SK-N-MC (cell line): ENCODE measurements around the gene ZNF248.

Experiments used
- DNase-seq: peaks from one replicate; pipeline ENCODE4 v3.0.0-alpha.2; 2011; ENCODE audit warnings: low read depth, low spot score
- H3K27ac ChIP-seq: fragments of 200-600 bp; sonication (generic); 2 replicates; pipeline ENCODE4 v1.5.1; 2016; ENCODE audit warnings: mixed run types
- H3K36me3 ChIP-seq: fragments of 200-600 bp; sonication (generic); 2 replicates; pipeline ENCODE4 v1.6.1; 2017; ENCODE audit warnings: antibody characterized with exemption, low read length, mixed read lengths; ENCODE audit not compliant: insufficient read depth
- H3K4me3 ChIP-seq: fragments of 200-600 bp; sonication (generic); 2 replicates; pipeline ENCODE4 v1.5.1; 2016
- H3K9ac ChIP-seq: fragments of 200-600 bp; sonication (generic); 2 replicates; pipeline ENCODE4 v1.8.0; 2017; ENCODE audit warnings: mixed run types, mixed read lengths; ENCODE audit not compliant: insufficient read length
- H3K9me3 ChIP-seq: fragments of 200-600 bp; sonication (generic); 2 replicates; pipeline ENCODE4 v1.6.1; 2017; ENCODE audit warnings: low read depth, mild to moderate bottlenecking, antibody characterized with exemption, low read length, moderate library complexity, mixed read lengths
- EZH2 ChIP-seq: fragments of 200-600 bp; sonication (generic); IDR thresholded peaks from one replicate; pipeline ENCODE4 v1.6.1; 2017; ENCODE audit warnings: antibody characterized with exemption
- FOXP2 ChIP-seq: optimal IDR thresholded peaks from 2 replicates; pipeline ENCODE3; 2011; ENCODE audit warnings: mild to moderate bottlenecking, moderate library complexity; ENCODE audit not compliant: insufficient read depth; ENCODE audit errors: extremely low read length, control extremely low read depth
- POLR2AphosphoS5 ChIP-seq: IDR thresholded peaks from 2 replicates; pipeline ENCODE4 v1.6.1; 2012; ENCODE audit warnings: mild to moderate bottlenecking, low read depth, low read length, borderline replicate concordance

The ZNF248 gene

DNA sequence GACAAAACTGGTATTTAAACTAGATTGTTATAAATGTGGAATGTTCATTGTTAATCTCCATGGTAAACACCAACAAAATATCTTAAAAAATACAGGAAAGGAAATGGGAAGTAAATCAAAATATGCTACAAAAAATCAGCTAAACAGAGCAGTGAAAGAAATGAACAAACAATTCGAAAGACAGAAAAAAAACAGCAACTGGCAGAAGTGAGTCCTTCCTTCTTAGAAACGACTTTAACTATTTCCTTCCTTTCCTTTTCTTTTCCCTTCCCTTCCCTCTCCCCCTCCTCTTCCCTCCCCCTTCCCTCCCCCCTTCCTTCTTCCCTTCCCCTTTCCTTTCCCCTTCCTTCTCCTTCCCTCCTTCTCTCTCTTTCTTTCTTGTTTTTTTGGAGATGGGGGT lies 12.8 kb downstream of the ZNF248 start:
- H3K4me3 ChIP-seq: no peak overlapping the region
- TF ChIP-seq EZH2 (no peak), POLR2AphosphoS5 (no peak)
- no peaks in the 10 kb centered on the region for H3K36me3 ChIP-seq
- H3K9ac ChIP-seq: no peak overlapping the region
- no peak for DNase-seq
- no peak overlapping the region for H3K27ac ChIP-seq
- no peaks in the 10 kb centered on the region for H3K9me3 ChIP-seq

DNA sequence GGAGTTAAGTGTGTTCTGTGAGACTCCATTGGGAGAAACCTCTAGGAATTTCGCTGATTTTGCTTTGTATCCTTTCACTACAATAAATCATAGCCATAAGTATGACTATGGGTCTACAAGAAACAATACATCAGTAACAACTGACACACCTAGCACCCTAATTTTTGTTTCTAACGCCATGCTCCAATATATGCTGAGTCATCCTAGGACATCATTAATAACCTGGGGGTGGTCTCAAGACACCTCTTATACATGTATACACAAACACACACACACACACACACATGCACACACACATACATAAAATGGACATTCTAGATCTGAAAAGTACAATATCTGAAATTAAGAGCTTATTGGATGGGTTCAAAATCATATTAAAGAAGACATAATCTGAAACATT lies 18.2 kb downstream of the ZNF248 start:
- TF ChIP-seq POLR2AphosphoS5 (no peak), FOXP2 (no peak), EZH2 (no peak)
- Histone ChIP-seq H3K36me3 (peaks cover 17% of the 10 kb centered on the region; the same call in 1 of the 2 replicates), H3K9me3 (no peaks in the 10 kb centered on the region), H3K9ac (no peak overlapping the region), H3K27ac (no peak overlapping the region), H3K4me3 (no peak overlapping the region)
- DNase-seq: no peak

DNA sequence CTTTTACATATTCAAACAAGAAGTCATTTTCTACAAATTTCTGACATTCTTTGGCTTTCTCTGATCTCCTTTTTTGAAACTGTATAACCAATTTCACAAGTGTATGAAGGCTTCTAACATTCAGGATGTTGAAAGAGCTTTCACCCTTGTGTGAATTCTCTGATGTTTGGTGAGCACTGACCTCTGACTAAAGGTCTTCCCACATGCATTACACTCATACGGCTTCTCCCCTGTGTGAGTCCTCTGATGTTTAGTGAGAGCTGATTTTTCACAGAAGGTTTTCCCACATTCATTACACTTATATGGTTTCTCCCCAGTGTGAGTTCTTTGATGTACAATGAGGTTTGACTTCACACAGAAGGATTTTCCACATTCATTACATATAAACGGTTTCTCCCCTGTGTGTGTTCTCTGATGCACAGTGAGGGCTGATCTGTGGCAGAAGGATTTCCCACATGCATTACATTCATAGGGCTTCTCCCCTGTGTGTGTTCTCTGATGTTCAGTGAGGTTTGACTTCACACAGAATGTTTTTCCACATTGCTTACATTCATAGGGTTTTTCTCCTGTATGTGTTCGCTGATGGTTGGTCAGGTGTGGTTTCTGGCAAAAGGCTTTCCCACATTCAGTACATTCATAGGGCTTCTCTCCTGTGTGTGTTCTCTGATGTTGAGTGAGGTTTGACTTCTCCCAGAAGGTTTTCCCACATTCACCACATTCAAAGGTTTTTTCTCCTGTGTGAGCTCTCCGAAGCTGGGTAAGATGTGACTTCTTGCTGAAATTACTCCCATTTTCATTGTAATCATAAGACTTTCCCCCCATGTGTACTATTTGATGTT lies 25.7 kb downstream of the ZNF248 start:
- H3K4me3 ChIP-seq: no peak overlapping the region
- 0 out of 2 replicates have a peak, but pooled peaks cover 7% of the 10 kb centered on the region for H3K9me3 ChIP-seq
- H3K27ac ChIP-seq: no peak overlapping the region
- no peak for DNase-seq
- H3K9ac ChIP-seq: no peak overlapping the region
- H3K36me3 ChIP-seq: peaks cover 53% of the 10 kb centered on the region
- no peak for TF ChIP-seq POLR2AphosphoS5
- no peak for TF ChIP-seq EZH2
- no peak for TF ChIP-seq FOXP2

DNA sequence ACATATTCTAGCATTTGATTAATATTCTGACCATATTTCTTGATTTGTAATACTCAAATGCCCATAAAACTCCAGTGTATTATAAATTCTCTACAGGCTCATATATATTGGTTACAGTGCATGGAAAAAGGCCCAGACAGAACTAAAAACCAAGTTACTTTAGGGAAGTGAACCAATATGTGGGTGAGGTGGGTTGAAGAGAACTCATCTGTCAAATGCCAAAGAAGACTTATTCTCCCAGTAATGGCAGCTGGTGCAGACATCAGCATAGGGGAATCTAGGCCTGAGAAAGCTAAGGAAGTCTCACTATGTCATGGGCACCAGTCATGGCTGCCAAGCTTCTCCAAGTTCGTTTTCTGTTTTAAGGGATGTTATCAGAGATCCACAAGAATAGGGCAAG lies 30.6 kb downstream of the ZNF248 start:
- H3K9ac ChIP-seq: no peak overlapping the region
- no peak for TF ChIP-seq POLR2AphosphoS5
- TF ChIP-seq EZH2: no peak
- TF ChIP-seq FOXP2: no peak
- H3K4me3 ChIP-seq: no peak overlapping the region
- H3K27ac ChIP-seq: no peak overlapping the region
- no peak for DNase-seq
- peaks cover 29% of the 10 kb centered on the region for H3K36me3 ChIP-seq
- H3K9me3 ChIP-seq: 0 out of 2 replicates have a peak, but pooled peaks cover 3% of the 10 kb centered on the region

DNA sequence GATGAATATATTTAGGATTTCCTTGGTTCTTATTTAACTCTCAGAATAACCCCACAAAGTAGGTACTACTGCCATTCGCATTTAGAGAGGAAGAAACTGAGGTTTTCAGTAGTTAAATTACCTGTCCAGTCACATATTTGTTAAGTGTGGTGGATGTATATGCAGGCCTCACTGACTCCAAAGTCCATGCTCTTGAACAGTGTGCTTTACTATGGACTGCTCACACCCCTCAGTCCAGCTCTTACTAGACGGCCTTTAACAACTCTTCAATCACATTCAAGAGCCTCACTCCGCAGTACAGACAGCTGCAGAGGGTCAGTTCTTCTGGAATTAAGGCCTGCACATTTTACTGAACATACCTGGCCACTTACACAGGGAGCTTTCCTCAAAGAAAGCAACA lies 36.2 kb downstream of the ZNF248 start:
- Histone ChIP-seq H3K36me3 (no peaks in the 10 kb centered on the region), H3K27ac (no peak overlapping the region), H3K4me3 (no peak overlapping the region), H3K9me3 (no peaks in the 10 kb centered on the region), H3K9ac (no peak overlapping the region)
- no peak for TF ChIP-seq EZH2
- no peak for DNase-seq

DNA sequence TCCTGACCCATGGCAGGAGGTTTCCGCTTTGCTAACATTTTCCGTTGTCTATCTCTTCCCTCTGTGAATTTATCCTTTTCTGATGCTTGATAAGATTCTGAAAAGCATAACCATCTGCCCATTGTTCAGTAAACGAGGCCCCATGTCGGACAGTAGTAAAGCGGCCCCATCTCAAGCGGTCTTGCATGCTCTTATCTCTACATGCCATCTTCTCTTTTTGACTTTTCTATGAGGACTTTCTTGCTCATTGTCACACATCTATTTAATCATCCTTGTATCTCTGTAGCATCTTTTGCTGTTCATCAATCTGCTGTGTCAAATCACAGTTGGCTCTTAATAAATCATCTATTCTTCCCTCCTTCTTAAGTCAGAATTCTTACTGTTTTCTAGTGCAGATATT lies 37.6 kb downstream of the ZNF248 start:
- Histone ChIP-seq H3K27ac (no peak overlapping the region), H3K9me3 (no peaks in the 10 kb centered on the region), H3K4me3 (no peak overlapping the region), H3K9ac (no peak overlapping the region), H3K36me3 (no peaks in the 10 kb centered on the region)
- no peak for DNase-seq
- no peak for TF ChIP-seq EZH2
- TF ChIP-seq POLR2AphosphoS5: no peak
- no peak for TF ChIP-seq FOXP2

DNA sequence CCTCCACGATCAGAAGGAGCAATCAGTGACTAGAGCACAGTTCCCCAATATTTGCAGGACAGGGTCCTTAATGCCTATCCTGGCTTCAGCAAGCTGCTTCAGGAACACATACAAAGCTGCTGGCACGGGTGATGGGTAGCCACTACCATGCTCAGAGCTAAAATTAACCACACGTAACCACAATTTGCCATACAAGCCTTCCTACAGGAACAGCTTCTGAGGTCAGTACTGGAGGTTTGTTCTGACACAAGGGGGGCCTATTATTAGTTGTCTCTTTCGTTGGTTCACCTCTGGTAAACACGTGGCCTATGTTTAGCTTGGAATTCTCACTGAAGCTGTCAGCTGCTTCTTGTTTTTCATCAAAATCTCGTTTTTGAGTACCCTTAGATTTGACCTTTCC lies 41.1 kb downstream of the ZNF248 start:
- H3K27ac ChIP-seq: no peak overlapping the region
- DNase-seq: no peak
- H3K9me3 ChIP-seq: no peaks in the 10 kb centered on the region
- no peaks in the 10 kb centered on the region for H3K36me3 ChIP-seq
- H3K4me3 ChIP-seq: no peak overlapping the region
- TF ChIP-seq EZH2: no peak
- TF ChIP-seq FOXP2: no peak
- no peak for TF ChIP-seq POLR2AphosphoS5
- H3K9ac ChIP-seq: no peak overlapping the region

DNA sequence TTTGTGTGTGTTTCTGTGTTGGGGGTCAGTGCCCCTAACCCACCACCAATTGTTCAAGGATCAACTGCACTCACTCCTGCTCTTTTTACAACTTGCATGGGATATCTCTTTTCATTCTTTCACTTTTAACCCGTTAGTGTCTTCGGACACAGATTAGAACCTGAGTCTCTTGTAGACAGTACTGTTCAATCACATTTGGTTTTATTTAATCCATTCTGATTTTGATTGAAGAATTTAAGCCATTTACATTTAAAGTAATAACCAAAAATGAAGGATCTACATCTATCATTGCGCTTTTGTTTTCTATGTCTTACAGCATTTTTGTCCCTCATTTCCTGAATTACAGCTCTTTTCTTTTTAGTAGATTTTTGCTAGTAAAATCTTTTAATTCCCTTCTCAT lies 43.6 kb downstream of the ZNF248 start:
- no peak overlapping the region for H3K9ac ChIP-seq
- H3K4me3 ChIP-seq: no peak overlapping the region
- TF ChIP-seq POLR2AphosphoS5: no peak
- TF ChIP-seq FOXP2: no peak
- TF ChIP-seq EZH2: no peak
- no peak for DNase-seq
- H3K9me3 ChIP-seq: no peaks in the 10 kb centered on the region
- no peak overlapping the region for H3K27ac ChIP-seq
- H3K36me3 ChIP-seq: no peaks in the 10 kb centered on the region

DNA sequence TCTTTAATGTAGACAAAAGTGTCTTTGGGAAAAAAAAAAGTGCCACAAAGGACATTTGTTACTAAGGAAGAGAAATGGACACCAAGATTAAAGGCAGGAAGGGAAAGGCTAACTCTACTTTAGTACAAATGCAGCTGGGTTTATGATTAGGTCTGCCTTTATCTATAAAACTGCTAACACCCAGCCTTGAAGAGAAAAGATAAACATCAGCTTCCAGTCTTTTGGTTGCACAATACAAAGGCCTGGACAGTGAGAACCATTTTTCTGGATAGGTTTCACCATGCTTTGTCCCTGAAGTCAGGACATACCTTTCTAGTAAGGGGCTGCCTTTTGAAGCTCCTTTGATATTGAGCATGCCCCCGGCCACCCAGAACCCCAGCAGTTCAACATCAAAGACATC lies 45.1 kb downstream of the ZNF248 start:
- Histone ChIP-seq H3K9ac (no peak overlapping the region), H3K36me3 (no peaks in the 10 kb centered on the region), H3K9me3 (no peaks in the 10 kb centered on the region), H3K27ac (no peak overlapping the region), H3K4me3 (no peak overlapping the region)
- DNase-seq: no peak
- no peak for TF ChIP-seq POLR2AphosphoS5
- TF ChIP-seq FOXP2: no peak
- no peak for TF ChIP-seq EZH2
